HG03066 (cell line): ENCODE measurements around the gene NDE1.

Experiments used
- ATAC-seq: cut with Tn5 transposase; IDR thresholded peaks from one replicate; pipeline ENCODE4 v1.9.1; 2021; ENCODE audit warnings: low read depth; ENCODE audit not compliant: unreplicated experiment

The NDE1 gene

DNA sequence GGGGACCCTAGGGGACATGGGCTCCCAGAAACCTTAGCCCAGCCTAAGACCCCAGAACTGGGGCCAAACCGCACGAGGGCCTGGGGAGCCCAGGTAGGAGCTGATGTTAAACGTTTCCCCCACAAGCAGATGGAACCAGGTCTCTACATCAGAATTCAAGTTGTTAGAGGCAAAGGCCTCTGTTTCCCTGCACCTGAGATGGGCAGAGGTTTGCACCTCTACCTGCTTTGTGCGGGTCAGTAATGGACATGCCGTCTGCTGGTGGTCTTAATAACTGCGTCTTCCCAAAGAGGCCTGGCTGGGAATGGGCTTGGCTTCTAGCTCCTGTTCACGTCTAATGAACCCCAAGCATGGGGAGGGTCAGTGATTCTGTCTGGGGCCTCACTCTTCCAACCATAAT lies 79.1 kb downstream of the NDE1 start:
- no peak for ATAC-seq

DNA sequence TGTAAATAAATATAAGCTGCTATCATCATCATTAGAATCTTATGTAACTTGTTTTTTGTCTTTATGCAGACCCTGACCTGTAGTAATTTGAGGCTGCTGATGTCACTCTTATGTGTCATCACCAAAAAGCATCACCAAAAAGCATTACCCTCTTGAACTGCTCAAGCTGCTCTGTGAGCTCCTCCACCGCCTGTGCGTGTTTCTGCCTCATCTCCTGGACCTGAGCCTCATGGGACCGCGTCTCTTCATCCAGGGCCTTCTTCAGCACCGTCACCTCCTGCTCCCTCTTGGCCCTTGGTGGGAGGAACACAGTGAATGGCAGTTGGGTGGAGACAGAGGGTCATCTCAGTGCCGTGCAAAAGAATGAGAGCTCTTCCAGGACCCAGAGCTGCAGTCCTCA lies 82.4 kb downstream of the NDE1 start:
- no peak for ATAC-seq

DNA sequence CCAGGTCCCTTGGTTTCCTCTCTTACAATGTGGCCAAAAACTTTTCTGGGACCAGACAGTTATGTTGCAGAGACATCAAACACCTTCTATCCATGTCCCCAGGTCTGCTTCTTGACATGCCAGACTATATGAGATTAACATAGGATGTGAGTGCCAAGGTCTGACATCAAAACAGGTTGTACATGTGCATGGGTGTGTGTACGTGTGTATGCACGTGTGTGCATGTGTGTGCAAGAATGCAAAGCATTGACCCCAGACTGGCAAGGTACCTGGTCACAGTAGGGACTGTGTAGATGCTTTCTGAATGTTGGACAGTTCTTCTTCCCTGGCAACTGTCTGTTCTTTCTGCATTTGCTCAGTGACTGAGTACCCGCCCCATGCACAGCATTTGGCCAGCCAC lies 85.6 kb downstream of the NDE1 start:
- no peak for ATAC-seq

DNA sequence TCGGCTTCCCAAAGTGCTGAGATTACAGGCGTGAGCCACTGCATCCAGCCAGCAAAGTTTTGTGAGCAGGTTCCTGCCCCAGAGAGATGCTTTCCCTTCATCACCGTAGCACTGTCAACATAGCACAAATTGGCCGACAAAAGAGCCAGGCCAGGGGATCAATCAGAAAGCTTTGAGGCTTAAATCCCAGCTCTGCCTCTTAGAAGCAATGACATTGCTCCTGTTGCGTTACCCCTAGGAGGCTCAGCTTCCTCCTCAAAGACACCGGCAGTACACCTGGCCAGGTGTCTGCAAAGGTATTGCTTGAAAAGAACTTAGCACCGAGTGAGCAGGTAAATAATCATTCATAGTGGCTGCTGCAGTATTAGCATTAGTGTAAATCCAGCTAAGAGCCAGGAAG lies 86.5 kb downstream of the NDE1 start:
- no peak for ATAC-seq

DNA sequence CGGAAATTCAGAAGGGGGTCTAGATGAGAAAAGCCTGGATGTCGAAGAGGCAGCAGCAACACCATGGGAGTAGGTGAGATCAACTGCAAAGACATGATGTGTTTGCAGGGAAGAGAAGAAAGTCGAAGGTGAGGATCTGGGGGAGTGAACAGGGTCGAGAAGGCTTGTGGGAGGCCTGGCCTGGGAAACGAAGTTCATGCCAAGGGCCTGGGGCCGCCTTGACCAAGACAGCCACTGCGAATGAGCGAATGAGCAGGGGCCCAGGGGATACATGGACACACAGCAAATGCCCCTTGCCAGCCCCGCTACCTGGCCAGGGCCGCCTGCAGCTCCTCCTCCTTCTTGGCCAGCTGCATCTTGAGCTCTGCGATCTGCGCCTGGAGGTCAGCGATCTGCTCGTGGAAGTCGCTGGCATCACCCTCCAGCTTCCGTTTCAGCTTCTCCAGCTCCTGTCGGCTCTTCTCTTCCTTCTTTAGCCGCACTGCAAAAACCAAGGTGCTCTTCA lies 87.1 kb downstream of the NDE1 start:
- ATAC-seq, result no peak

GRCh38 chr16:15739464-15739863 lies 89.4 kb downstream of the NDE1 start:
- ATAC-seq, result no peak

DNA sequence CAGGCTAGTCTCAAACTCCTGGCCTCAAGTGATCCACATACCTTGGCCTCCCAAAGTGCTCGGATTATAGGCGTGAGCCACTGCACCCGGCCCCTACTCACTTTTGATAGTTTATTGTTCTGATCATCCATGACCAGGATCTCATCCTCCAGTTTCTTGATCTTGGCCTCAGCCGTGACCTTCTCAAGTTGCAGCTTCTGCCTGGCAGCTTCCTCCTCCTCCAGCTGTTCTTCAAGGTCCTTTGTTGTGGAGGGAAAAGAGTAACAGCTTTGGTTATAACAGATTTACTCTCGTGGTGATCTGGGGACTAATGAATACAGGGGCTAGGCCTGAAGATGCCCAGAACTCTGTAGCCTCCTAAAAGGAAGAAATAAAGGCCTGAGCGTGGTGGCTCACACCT lies 89.9 kb downstream of the NDE1 start:
- no peak for ATAC-seq

DNA sequence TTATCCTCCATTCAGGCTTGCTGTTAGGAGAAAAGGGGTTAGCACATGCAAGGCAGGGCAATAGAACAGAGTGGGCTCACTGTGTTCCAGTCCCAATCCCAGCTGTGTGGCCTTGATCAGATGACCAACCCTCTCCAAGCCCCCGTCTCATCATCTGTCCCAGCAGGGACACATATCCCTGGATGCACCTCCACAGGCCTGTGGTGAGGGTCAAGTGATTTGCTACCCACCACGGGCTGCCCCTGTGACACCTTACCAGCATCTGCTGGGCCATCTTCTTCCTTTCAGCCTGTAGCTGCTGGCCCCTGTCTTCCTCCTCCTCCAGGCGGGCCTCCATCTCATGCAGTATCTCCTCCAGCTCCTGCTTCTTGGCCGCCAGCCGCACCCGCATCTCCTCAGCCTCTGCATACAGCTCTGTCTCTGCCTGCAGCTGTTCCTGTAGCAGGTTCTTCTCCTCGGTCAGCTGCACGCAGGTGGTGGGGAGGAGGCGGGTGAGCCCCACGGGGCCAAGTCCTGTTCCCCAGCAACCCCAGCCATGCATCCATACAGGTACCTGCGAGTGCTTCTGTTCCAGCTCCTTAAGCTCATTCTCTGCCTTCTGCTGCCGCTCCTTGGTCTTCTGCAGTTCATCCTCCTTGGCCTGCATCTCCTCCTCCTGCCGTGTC lies 91.3 kb downstream of the NDE1 start:
- ATAC-seq, result no peak

DNA sequence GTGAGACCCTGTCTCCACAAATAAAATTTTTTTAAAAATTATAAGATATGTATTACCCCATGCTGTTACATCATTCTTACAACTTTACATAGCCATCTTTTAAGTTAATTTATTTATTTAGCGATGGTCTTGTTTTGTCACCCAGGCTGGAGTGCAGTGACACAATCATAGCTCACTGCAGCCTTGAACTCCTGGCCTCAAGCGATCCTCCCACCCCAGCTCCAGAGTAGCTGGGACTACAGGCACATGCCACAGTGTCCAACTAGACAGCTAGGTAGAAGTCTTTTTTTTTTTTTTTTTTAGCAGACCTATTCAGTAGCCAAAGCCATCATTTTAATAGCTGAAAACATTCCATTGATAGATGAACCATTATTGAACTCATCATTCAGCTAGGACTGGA lies 92.7 kb downstream of the NDE1 start:
- ATAC-seq, result no peak

- no peak for ATAC-seq
These were observed 93.6 kb downstream of the NDE1 start for GRCh38 chr16:15743657-15744056.

DNA sequence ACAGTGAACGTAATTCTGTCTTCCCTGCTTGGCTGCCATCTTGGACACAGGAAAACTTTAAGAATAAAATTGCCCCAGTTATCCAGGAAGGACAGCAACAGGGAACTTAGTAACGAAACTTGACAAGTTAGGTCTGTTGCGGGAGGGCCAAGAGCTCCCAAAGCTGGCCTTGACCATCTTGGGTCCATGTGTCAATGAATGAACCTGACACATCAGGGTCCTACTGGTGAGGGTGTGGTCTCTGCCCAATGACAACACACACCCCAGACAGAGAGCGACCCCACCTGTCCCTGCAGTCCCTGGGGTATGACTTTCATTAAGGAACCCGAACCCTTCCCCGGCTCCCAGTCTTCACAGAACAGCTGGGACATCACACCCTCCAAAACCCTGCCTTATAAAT lies 96.3 kb downstream of the NDE1 start:
- no peak for ATAC-seq

DNA sequence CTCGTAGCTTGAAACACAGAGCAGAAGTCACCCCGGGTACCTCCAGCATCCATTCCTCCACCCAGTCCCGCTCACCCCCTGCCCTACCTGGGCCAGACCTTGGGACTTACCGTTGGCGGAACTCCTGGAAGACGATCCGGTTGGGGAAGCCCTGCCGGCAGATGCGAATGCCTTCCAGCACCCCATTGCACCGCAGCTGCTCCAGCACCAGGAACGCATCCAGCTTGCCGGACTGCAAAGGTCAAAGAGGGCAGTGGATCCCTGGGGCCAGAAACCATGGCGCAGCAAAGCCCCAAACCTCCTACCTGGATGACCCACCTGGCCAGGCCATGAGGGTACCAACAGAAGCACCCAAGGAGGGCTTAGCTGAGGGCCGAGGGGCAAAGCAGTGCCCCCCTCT lies 97.9 kb downstream of the NDE1 start:
- no peak for ATAC-seq

GRCh38 chr16:15748654-15749053 lies 98.6 kb downstream of the NDE1 start:
- no peak for ATAC-seq

GRCh38 chr16:15749371-15749770 lies 99.3 kb downstream of the NDE1 start:
- ATAC-seq, result no peak

- no peak for ATAC-seq
These were observed 99.9 kb downstream of the NDE1 start for GRCh38 chr16:15749985-15750384.

DNA sequence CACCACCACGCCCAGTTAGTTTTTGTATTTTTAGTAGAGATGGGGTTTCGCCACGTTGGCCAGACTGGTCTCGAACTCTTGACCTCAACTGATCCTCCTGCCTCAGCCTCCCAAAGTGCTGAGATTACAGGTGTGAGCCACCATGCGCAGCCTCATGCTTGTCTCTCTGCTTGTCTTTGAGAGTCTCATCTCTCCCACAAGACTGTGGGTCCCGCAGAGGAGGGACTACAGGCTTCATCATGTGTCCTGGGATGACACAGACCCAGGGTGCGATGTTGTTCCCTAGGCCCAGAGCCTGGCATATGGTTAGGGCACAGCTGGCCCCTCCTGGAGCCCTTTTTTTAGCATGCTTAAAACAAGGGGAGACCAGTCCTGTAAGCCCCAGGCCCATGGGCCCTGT lies 101.9 kb downstream of the NDE1 start:
- no peak for ATAC-seq

- ATAC-seq, result no peak
These were observed 102.9 kb downstream of the NDE1 start for GRCh38 chr16:15752717-15753488.

GRCh38 chr16:15754821-15755534 lies 104.9 kb downstream of the NDE1 start:
- no peak for ATAC-seq

DNA sequence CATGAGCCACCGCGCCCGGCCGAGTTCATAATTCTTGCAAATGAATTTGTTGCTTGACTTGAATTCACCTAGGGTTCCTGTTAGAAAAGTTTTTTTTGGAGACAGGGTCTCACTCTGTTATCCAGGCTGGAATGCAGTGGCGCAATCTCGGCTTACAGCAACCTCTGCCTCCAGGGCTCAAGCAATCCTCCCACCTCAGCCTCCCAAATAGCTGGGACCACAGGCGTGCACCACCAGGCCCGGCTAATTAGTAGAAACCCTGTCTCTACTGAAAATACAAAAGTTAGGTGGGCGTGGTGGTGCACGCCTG lies 107.0 kb downstream of the NDE1 start:
- ATAC-seq, result no peak

- ATAC-seq, result no peak
These were observed 107.7 kb downstream of the NDE1 start for GRCh38 chr16:15757630-15758251.

- ATAC-seq, result no peak
These were observed 109.0 kb downstream of the NDE1 start for GRCh38 chr16:15759070-15759469.
